AG09319 (cell line): ENCODE results near the gene CA10.

Experiments used
- DNase-seq: peaks from one replicate; pipeline ENCODE4 v3.0.0-alpha.2; 2010; ENCODE audit warnings: low read depth; ENCODE audit errors: extremely low read depth
- TF ChIP-seq, protein P1 (sequence below): IDR thresholded peaks from 2 replicates; pipeline ENCODE4 v1.5.1; 2011; ENCODE audit warnings: low read depth, mild to moderate bottlenecking, inconsistent platforms, low read length, moderate library complexity

Gene CA10

DNA sequence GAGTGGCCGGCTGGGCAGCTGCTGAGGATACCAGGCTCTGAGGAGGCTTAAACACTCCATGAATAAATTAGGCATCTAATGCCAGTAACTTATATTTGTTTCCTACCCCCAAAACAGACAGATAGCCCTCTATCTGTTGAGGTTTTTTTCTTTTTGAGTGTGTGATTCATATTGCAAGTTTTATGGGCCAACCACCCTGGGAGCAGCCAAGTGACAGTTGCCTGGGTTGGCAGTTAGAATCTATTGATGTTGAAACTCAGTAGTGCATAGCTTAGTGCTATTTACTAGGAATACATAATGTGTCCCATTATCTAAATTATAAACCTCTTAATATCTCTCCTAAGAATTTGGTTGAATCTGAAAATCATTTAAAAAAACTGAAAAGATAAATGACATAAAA is 397.4 kb downstream of the CA10 start:
- no peak for DNase-seq
- TF ChIP-seq, protein P1, sequence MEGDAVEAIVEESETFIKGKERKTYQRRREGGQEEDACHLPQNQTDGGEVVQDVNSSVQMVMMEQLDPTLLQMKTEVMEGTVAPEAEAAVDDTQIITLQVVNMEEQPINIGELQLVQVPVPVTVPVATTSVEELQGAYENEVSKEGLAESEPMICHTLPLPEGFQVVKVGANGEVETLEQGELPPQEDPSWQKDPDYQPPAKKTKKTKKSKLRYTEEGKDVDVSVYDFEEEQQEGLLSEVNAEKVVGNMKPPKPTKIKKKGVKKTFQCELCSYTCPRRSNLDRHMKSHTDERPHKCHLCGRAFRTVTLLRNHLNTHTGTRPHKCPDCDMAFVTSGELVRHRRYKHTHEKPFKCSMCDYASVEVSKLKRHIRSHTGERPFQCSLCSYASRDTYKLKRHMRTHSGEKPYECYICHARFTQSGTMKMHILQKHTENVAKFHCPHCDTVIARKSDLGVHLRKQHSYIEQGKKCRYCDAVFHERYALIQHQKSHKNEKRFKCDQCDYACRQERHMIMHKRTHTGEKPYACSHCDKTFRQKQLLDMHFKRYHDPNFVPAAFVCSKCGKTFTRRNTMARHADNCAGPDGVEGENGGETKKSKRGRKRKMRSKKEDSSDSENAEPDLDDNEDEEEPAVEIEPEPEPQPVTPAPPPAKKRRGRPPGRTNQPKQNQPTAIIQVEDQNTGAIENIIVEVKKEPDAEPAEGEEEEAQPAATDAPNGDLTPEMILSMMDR: no peak

DNA sequence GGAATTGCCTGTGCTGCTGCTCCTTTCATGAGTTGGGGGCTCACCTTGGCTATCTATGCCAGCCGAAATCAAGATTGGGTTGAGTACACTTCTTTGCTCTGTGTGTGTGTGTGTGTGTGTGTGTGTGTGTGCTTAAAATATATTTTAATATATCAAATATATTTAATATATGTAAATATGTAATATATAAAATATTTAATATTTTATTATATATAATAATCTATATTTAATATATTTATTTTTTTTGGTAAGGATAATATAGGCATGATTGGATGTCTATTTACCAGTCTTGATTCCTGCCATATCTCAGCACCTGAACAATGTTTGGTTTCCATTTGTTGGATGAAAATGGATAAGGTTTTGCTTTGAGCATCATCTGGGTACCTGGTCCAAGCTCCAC is 399.3 kb downstream of the CA10 start:
- no peak for DNase-seq
- TF ChIP-seq, protein P1: no peak

DNA sequence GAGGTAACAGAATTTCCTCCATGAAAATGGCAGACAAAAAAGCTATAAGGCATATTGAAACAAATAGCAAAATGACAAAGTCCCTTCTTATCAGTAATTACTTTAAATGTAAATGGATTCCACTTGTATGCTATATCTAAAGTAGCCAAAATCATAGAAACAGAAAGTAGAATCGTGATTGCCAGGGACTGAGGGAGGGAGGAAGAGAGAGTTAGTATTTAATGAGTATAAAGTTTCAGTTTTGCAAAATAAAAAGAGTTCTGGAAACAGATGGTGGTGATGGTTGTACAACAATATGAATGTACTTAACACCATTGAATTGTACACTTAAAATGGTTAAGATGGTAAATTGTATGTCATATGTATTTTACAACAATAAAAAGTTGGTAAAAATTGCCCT is 407.4 kb downstream of the CA10 start:
- no peak for DNase-seq
- TF ChIP-seq, protein P1: no peak

DNA sequence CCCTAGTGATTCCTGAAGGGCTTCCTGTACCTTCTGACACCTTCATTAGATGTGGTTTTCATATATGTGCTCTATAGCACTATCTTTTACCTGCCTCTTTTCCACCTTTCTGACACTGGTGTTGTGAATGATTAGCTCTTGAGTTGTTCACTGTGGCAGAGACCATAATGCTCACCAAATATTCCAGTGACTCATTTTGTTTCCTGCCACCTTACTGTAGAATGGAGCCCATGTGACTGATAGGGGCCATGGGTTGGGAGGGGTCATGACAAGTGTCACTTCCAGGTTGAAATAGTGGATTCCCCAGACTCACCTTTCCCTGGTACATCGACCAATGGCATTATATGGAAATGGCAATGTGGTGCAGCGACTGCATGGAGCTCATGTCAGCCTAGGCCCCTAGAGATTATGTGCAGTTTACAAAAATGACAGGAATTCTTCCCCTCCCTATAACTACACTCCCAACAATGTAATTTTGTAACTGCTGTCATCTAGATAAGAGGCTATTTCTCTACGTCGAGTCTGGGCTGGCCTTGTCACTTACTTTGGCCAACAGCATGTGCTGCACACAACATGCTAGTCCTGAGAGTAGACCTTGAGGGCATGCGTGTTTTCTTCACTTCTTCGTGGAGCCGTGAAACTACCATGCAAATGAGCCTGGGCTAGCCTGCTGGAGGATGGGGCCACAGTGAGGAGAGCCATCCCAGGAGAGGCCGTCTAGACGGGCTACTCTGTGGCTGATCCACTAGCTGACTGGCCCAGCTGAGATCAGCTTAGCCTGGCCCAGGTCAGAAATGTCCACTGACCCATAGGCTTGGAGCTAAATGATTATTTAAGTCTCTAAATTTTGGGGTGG is 409.5 kb downstream of the CA10 start:
- no peak for DNase-seq
- TF ChIP-seq, protein P1: no peak

DNA sequence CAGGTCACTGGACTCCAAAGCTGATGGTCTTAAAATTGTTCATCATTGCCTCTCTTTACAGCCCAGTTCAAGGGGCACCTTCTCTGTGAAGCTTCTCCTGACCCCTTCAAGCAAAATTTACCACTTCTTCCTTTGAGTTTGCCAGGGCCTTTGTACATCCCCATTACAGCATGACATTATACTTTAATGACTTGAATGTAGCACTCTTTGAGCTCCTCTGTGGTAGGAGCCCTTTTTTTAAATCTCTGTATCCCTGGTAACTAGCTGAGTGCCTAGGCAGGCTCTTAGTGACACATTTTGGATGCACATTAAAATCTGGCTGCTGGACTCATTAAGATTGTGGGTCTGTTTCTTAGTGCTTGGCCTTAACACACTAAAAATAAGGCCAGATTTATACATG is 412.1 kb downstream of the CA10 start:
- TF ChIP-seq, protein P1: no peak
- no peak for DNase-seq

DNA sequence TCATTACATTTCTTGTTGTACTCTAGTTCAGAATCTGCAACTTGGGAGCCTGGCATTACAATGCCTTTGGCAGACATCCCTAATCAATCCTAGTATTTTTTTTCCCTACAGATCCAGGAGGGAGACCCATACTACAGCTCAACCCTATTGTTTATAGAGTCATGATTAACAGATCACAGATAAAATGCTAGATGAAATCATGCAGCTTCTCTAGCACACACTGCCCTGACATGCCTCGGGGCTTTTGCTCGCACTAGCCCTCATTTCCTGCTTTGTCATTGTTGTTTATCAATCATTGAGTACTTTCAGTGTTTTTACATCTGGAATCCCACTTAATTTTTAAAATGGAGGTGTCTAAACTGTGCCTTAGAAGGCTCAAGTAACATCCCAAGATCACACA is 412.5 kb downstream of the CA10 start:
- DNase-seq: no peak
- TF ChIP-seq, protein P1: no peak

DNA sequence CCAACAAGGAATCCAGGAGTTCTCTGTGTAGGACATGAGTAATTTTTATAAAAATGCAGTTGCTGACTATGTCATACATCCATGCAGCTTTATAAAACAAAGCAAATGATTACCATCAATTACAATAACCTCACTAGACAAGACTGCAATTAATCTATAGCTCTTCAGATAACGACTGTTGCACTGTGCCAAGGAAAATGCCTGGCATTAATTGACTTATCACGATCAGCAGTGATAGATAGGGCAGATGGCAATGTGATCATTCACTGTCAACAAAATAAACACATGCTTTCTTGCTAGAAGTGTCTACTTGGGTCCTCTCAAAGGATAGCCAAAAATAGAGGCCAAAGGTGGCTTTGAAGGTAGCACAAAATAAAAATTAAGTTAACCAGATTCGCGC is 415.0 kb downstream of the CA10 start:
- no peak for DNase-seq

More for the DNA sequence above, 415.0 kb downstream of the CA10 start:
- TF ChIP-seq, protein P1: no peak
